Measurements from ENCODE around the gene LDB3.

DNA sequence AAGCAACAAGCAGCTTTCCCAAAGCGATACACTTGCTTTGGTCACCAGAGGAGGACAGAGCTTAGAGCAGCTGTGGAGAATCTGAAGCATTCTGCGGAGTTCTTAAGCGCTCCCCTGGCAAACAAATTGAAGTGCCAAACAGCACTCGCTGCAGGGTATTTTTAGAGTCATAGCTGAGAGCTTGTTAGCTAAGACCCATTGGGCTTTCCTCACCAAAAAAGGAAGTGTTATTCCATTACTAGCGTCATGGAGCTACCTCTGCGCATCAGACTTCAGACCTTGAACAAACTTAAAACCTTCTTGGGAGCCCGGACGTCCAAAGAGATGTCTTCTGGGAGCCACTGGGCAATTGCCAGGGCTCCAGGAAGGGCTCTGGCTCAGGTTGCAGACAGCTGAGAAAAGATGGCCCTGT is 65.0 kb downstream of the LDB3 start:
- TF ChIP-seq, protein P1, sequence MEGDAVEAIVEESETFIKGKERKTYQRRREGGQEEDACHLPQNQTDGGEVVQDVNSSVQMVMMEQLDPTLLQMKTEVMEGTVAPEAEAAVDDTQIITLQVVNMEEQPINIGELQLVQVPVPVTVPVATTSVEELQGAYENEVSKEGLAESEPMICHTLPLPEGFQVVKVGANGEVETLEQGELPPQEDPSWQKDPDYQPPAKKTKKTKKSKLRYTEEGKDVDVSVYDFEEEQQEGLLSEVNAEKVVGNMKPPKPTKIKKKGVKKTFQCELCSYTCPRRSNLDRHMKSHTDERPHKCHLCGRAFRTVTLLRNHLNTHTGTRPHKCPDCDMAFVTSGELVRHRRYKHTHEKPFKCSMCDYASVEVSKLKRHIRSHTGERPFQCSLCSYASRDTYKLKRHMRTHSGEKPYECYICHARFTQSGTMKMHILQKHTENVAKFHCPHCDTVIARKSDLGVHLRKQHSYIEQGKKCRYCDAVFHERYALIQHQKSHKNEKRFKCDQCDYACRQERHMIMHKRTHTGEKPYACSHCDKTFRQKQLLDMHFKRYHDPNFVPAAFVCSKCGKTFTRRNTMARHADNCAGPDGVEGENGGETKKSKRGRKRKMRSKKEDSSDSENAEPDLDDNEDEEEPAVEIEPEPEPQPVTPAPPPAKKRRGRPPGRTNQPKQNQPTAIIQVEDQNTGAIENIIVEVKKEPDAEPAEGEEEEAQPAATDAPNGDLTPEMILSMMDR (IDR thresholded peaks at IDR 0.05): no peak
- no peak for TF ChIP-seq POLR2A (IDR thresholded peaks at IDR 0.05)
